CMK (cell line): ENCODE results near the gene WDFY4.

Source experiments
- DNase-seq: peaks from one replicate; pipeline ENCODE4 v3.0.0-alpha.2; 2010; ENCODE audit warnings: low read depth

WDFY4 gene

DNA sequence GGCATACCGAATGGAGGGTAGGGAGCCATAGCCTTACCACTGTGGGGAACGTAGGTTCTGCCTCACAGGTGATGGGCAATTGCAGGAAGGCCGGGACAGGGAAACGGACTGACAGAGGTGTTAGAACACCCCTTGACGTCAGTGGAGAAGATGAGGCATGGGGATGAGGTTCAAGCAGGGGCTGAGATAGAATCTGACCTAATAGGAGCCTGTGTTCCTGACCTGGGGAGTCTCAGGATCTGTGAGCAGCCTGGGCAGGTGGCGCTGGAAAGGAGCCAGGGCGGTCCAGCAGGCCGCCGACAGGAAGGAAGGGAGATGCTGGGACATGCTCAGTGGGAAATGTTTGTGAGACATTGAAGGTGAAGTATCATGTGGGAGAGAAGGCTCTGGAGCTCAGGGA lies 109.4 kb downstream of the WDFY4 start:
- no peak for DNase-seq

GRCh38 chr10:48796713-48797245 lies 112.1 kb downstream of the WDFY4 start:
- DNase-seq: no peak

GRCh38 chr10:48797830-48798229 lies 113.2 kb downstream of the WDFY4 start:
- DNase-seq: no peak

- DNase-seq: no peak
These were observed 114.0 kb downstream of the WDFY4 start for GRCh38 chr10:48798481-48799254.

GRCh38 chr10:48799341-48800006 lies 114.8 kb downstream of the WDFY4 start:
- DNase-seq: no peak

DNA sequence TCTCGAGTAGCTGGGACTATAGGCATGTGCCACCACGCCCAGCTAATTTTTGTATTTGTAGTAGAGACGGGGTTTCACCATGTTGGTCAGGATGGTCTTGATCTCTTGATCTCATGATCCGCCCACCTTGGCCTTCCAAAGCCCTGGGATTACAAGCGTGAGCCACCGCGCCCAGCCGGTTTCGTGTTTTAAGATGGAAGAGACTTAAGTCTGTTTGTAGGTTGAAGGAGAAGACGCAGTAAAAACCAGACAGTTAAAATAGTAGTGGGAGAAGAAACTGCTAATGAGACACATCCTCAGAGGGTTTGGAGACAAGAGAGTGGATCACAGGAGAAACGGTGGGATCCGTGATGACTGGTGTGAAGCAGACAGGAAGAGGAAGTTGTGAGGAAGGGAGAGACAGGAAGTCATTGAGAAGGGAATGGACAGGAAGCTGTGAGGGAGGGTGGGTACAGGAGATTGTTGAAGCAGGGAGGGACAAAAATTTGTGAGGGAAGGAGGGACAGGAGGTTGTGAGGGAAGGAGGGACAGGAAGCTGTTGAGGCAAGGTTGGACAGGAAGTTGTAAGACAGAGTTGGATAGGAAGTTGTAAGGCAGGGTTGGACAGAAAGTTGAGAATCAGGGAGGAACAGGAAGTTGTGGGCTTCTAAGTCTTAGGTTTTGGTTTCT lies 115.5 kb downstream of the WDFY4 start:
- DNase-seq: peak; percentile 92

- no peak for DNase-seq
These were observed 116.3 kb downstream of the WDFY4 start for GRCh38 chr10:48801001-48801421.

GRCh38 chr10:48802611-48803071 lies 118.0 kb downstream of the WDFY4 start:
- no peak for DNase-seq

DNA sequence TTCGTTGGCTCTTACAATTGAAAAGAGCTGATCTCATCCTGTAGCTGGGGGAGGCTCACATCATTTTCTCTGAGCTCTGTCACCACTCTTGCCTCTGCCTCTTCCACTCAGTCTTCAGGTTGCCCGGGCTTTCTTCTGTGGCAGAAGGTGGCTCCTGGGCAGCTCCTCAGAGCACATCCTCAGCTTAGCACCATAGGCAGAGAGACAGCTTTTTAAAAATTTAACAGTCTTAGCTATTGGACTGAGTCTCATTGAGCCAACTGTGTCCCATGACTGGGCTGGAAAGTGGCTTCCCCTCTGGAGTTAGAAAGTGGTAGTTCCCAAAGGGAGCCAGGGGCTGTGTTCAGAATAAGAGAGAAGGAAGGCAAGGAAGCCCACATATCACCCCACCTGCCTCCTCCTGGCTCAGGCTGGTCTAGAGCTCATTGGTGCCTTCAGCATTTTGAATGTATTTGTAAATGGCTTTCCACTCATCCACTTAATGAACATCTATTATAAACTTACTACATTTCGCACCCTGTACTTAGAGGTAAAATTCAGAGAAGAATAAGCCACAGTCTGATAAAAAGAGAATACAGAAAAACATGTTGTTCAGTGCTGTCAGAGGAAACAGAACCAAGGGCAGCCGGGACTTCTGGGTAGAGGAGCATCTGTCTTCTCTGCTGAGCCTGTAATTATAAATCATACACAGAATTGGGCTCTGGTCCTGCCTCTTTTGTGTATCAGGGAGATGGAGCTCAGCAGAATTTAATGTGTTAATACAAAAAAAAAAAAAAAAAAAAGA lies 119.3 kb downstream of the WDFY4 start:
- no peak for DNase-seq

GRCh38 chr10:48804740-48805182 lies 120.1 kb downstream of the WDFY4 start:
- no peak for DNase-seq

- DNase-seq: no peak
These were observed 120.7 kb downstream of the WDFY4 start for GRCh38 chr10:48805411-48805810.

GRCh38 chr10:48805848-48806247 lies 121.2 kb downstream of the WDFY4 start:
- DNase-seq: no peak

DNA sequence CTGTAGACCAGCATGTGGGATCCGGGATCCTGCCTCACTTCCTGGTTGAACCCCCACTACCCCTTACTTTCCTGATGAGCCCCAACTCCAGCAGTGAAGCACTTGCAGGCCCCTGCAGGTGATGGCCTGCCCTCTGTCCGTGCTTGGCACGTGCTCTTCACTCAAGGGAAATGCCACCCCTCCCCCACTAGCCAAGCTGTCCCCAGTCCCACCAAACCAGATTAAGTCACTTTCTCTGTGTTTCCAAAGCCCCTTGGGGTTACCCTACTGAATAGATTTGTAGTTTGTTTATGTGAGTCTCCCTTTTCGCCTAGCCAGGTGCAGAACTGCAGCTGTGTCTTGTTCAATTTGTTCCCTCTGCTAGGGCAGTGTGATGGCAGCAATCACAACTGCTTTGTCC lies 121.7 kb downstream of the WDFY4 start:
- DNase-seq: no peak

DNA sequence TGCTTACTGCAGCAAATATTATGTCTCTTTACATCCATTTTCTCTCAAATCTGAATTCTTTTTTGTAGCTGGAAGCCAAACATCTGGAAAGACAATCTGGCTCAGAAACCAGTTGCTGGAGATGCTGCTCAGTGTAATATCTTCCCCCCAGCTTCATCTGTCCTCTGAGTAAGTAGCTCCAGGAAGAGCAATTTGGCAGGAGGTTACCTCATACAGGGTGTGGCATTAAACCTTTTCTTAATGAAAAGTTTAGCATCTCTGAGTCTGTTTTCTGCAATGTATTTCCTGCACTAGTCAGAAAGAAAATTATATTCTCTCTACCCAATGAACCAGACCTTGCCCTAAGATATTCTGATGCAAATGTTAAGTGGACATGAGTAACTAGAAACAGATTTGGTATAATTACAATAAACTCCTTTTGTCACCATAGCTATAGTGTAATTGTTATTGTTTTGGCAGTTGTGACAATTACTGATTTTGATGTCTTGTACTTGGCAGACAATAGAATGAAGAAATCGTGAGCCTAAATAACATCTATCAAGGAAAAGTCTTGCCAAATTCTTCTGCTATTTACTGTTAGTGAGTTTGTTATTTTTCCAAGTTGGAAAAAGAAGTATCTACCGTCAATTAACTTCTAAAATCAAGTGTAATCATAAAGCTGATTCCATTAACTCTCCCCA lies 123.3 kb downstream of the WDFY4 start:
- no peak for DNase-seq

DNA sequence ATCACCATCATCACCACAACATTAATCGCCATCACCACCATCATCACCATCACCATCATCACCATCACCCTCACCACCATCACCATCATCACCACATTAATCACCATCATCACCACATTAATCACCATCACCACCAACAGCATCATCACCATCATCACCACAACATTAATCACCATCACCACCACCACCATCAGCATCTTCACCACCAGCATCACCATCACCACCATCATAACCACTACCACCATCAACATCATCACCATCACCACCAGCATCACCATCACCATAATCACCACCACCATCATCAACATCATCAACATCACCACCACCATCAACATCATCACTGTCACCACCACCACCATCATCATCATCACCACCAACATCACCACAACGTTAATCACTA lies 124.6 kb downstream of the WDFY4 start:
- no peak for DNase-seq

DNA sequence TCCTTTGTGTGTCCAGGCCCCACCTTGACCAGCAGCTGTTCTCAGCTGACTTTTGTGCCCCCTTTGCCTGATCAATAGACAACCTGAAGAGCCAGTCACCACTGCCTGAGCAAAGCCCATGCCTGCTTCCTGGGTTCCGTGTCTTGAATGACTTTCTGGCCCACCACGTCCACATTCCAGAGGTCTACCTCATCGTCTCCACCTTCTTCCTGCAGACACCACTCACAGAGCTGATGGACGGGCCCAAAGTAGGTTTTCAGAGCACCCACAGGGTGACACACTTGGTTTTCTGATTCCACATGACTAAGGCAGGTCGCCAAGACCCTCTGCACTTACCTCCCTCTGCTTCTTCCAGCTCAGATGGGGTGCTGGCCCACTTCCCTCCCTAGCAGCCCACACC lies 126.8 kb downstream of the WDFY4 start:
- no peak for DNase-seq

DNA sequence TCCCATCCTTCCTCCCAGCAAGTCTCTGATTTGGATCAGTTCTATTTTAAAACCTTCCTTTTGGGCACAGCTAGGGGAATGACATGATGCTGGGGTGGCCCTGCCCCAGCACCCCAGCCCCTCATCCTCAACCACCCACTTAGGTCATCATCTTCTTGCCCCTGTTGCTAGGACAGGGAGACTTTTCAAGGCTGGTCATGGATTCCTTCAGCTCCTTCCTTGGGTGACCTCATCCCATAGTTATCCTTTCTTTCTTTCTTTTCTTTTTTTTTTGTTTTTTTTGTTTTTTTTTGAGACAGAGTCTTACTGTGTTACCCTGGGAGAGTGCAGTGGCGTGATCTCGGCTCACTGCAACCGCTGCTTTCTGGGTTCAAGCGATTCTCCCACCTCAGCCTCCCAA lies 127.2 kb downstream of the WDFY4 start:
- DNase-seq: no peak

- DNase-seq: no peak
These were observed 128.6 kb downstream of the WDFY4 start for GRCh38 chr10:48813291-48813690.

- no peak for DNase-seq
These were observed 129.2 kb downstream of the WDFY4 start for GRCh38 chr10:48813825-48814224.

DNA sequence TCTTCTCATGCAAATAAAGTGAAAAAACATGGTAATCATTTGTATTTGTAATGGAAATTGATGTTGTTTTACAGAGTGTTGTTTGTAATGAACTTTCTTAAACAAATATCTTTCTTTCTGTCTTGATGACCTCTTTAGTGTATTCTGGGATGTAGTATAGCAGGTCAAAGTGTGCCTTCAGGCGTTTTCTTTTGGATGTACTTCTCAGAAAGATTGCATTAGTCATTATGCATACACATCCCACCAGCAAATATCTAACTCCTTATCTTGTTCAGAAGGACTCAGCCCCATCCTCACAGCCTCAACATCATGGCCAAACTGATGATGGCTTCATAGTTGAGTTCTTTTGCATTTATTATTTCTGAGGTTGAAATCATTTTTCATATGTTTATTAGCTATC lies 130.3 kb downstream of the WDFY4 start:
- no peak for DNase-seq

- no peak for DNase-seq
These were observed 132.5 kb downstream of the WDFY4 start for GRCh38 chr10:48817141-48817540.
